HG03097 (cell line): ENCODE measurements around the gene SLCO2B1.

Experiments used
- ATAC-seq: cut with Tn5 transposase; IDR thresholded peaks from one replicate; pipeline ENCODE4 v1.9.1; 2021; ENCODE audit not compliant: unreplicated experiment, low FRiP score

The SLCO2B1 gene

DNA sequence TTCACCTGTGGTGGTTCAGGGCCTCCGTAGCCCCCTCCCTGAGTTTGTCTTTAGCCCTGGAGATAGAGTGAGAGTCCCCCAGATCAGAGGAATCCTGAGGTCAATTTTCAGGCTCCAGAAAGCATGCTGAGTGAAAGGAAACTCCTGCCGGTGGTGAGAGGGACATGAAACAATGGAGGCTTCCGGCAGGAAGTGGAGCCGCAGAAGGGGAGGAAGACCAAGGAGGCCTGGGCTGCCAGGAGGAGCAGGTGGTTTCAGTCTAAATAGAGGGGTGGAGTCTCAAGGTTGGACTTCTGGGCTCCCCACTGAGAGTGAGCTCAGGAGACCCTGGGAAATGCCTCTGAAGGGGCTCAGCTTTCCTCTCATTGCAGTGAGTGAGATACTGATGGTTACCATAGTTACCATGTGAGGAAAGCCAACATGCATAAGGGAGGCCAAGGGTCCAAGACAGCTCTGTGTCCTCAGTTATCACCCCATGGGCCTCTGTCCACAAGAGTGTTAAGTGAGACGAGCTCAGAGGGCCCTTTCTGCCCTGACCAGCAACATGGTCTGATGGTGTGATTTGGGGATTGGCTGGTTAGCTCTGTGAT, 10.7 kb downstream of the SLCO2B1 start:
- no peak for ATAC-seq

DNA sequence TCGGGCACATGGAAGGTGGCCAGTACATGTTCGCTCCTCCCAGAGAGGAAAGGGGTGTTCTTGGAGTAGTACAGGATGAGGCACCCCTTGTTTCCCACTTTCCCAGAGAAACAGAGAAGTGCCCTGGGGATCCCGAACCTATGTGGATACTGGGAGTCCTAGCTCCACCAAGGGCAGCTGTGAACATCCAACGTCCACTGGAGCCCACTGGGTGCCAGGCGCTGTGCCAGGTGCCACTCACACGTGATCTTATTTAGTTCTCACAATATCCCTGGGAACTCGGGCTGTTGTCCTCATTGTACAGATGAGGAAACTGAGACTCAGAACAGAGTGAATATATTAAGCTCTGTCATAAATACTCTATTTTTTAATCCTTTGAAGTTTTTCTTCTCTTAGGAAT, 12.0 kb downstream of the SLCO2B1 start:
- no peak for ATAC-seq

DNA sequence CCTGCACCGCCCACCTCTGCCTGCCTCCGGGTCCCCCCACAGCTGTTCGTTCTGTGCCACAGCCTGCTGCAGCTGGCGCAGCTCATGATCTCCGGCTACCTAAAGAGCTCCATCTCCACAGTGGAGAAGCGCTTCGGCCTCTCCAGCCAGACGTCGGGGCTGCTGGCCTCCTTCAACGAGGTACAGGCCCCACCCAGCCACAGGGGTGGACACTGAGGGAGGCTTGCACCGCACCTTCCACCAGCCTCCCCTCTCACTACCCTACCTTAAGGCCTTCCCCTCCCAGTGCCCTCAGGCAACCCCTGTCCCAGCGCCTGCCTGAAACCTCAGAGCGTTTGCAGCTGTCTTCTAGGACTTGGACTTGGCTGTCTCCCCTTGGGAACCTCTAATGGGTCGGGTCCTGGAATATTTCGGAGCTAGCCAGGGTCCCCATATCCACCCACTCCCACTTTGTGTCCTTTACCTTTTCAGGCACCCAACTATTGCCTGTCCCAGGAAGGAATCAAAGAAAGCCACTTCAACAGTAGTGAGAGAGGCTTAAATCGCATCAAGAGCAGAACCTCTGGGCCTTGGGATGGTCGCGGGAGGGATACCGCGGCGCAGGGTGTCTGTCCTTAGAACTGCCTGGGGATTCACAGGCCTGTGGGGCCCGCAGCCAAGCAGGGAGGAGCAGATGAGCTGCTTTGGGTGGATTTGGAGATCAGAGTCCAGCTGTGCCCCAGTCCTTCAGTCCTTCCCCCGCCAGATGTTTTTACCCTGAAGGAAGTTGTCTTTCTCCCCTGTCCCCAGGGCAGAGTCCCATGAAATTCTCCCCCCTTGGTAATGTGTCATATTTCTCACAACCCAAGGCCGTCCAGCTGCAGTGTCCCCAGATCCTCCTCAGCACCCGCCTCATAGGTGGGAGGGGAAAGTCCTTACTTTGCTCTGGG, 13.3 kb downstream of the SLCO2B1 start:
- no peak for ATAC-seq

DNA sequence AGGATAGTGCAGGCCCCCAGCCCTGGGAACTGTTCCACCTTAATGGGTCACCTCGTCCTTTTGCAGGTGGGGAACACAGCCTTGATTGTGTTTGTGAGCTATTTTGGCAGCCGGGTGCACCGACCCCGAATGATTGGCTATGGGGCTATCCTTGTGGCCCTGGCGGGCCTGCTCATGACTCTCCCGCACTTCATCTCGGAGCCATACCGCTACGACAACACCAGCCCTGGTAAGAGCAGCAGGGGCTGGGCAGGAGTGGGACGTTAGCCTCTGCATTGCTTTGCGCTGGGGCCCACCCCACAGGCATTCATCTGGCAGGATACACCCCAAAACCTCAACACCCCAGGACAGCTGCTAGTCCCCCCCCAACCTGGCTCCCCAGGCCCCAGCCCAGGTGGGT, 14.8 kb downstream of the SLCO2B1 start:
- ATAC-seq = no peak

DNA sequence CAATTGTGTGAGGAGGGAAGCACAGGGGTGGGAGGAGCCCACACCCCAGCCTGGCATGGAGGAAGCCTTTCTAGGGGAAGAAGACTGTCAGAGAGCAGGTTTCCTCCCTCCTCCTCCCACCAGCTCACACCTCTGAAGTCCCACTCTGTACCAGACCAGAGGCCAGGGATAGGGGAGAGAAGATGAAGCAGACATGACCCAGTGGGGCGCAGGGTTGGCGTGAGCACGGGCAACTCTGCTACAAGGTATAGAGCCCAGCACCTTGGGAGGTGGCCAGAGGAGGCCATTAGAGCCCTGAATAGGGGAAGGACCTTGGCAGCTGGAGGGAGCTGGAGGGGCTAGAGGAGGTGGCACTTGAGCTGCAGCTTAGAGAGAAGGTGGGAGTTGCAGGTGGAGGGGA, 15.9 kb downstream of the SLCO2B1 start:
- ATAC-seq = no peak

DNA sequence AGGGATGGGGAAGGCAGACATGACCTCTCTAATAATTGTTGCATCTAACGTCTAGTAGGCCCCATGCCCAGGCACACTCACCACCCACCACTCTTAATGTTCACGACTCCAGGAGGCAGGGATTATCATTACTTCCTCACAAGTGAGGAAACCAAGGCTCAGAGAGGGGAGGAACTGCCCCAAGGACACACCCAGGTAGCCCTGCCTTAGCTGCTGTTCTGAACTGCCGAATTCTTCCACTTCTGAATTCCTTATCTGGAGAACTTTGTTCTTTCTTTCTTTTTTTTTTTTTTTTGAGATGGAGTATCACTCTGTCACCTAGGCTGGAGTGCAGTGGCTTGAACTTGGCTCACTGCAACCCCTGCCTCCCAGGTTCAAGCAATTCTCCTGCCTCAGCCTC, 16.7 kb downstream of the SLCO2B1 start:
- ATAC-seq = no peak

DNA sequence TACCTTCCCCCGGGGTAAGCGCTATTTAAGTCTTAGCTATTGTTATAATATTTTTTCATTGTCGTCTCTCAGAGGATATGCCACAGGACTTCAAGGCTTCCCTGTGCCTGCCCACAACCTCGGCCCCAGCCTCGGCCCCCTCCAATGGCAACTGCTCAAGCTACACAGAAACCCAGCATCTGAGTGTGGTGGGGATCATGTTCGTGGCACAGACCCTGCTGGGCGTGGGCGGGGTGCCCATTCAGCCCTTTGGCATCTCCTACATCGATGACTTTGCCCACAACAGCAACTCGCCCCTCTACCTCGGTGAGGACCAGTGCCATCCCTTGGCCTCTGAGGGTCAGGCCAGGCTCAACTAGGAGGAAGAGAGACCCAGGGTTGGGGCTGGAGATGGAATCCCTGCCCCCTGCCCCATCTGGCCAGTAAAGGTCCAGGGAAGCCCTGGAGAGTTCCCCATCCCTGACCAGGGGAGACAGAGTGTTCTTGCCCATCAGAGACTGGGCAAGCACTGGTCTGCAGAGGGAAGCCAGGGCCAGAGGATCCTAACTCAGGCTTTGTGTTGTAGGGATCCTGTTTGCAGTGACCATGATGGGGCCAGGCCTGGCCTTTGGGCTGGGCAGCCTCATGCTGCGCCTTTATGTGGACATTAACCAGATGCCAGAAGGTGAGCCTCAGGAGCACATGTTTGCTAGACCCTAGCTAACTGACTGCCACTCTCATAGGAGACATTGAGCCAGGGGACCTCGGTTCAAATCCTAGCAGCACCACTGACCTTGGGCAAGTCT, 18.4 kb downstream of the SLCO2B1 start:
- ATAC-seq = no peak

DNA sequence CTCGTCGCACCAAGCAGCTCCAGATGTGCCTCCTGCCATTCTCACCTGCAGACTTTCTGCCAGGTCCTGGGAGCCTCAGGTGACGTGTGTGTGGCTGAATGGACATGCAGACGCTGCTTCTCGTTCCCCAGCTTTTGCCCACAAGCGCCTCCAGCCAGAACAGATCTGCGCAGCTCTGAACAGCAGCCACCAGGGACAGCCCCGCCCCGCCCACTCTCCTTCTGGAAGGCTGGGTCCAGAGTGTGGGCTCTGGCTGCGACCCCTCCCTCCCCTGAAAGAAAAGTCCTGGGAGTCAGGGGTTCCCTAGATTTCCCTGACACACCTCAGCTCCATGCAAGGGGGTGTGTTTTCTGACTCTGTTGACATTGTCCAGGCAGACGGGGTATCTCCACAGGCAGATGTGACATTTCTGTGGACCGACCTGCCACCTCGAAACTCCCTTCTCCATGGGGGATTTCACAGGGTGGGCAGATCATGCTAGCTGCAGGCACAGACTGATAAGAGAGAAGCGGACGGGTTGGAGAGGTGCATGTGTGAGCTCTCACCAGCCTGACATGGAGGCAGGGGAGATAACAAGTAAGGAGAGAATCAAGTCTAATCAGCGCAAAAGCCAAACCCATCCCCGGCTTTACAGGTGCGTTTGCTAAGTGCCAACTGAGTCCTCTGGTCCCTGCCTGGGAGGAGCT, 19.8 kb downstream of the SLCO2B1 start:
- ATAC-seq = no peak

DNA sequence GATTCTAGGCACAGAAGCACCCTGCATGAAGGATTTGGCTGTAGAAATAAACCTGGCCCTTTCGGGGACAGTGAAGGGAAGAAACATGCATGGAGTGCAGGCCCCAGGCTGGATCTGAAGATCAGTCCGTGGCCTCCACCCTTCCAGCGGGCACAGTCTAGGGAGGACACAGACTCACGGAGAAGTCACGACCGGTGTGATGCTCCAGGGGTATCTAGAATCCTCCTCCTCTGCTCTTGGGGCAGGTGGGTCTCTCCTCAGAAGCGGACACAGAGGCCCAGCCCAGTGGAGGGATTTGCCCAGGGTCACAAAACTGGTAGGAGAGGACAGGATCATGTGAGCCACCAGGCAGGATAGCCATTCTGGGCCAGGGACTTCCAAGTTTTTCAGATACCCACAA, 22.4 kb downstream of the SLCO2B1 start:
- no peak for ATAC-seq

DNA sequence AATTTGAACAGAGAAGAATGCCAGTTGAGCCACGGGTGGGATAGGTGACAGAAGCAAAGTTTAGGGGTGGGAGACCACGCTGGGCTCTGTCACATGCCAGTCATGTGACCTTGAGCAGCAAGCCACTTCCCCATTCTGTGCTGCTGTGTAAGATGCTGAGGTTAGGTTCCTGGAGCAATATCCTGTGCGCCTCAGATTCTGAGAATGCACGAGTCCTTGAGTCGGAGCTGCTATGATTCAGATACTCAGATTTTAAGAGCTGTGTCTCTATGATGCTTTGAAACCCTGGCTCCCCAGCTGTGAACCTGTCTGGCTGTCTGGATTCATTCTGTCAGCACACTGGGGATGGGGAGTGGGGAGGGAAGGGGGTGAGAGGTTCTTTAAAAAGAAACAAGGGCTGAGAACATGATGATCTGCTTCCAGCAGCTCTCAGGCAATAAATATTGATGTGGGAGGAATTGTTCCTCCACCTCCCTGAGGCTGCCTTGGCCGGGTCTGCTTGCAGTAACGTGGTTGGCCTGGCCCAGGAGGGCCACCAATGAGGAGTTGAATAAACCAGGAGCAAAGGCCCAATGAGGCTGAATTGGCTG, 24.0 kb downstream of the SLCO2B1 start:
- ATAC-seq = no peak

DNA sequence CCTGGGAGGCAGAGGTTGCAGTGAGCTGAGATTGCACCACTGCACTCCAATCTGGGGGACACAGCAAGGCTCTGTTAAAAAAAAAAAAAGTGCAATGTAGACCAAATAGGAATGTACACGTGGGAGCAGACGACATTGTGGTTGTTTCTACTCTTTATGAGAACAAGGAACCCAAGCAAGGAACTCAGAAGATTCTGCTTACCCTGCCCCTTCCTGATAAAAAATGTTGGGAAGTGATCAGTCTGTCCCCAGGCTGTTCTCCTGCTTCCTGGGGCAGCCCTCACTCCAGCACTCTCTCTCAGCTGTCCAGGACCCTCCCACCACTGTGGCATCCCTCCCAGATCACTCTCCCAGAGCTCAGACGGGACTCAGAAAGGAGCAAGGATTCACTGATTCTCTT, 31.8 kb downstream of the SLCO2B1 start:
- ATAC-seq = no peak

DNA sequence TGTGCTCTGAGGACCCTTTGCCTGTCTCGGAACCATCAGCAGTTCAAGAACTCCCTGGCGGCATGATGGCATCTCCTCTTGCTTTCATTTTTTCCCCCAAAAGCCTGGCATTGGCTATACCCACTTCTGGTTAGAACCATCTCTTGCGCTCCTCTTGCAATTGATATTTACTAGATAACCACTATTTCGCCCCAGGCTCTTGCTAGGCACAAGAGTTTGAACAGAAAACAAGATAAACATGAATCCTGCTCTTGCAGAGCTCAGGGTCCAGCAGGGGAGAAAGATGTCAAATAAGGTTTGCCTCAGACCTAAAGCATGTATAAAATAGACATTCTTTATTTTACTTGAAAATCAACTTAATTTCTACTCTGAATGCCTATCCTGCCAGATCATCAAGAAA, 33.1 kb downstream of the SLCO2B1 start:
- no peak for ATAC-seq

DNA sequence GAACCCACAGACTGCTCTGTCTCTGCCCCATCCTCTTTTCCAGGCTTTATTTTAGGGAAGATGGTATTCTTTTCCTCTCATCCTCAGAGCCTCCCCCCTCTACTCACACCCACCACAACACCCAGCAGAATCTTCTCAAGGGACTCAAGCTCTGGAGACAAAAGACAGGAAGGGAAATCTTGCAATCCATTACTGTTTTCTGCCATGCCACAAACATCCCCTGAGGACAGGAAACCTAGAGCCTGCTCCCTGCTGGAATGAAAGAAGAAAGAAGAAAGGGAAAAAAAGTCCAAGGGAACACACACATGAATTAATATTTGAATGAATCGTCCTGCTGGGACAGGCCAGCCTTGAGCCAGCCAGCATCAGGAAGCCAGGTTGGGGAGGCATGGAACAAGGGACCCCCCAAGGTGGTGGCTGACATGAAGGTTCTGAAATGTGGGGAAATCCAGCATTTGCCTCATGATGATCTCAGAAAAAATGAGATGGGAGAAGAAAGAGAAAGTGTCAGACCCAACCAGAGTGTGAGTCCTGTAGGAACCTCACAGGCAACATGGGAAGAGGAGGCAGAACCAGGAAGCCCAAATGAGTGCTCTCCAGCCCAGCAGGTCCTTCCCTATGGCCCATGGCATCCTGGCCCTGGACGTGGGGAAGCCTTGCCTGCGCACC, 34.0 kb downstream of the SLCO2B1 start:
- ATAC-seq = no peak

DNA sequence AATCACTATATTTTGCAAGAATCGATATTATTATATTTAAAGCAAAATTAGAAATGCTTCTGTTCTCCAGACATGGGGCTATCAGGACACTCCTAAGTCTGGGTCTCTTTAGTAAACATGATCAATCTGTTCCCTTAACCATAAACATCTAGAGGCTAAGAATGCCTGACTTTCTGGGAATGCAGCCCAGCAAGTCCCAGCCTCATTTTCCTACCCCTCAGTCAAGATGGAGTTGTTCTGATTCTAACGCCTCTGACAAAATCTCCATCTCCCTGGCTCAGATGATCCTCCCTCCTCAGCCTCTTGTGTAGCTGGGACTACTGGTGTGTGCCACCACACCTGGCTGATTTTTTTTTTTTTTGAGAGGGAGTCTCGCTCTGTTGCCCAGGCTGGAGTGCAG, 35.0 kb downstream of the SLCO2B1 start:
- ATAC-seq = no peak

DNA sequence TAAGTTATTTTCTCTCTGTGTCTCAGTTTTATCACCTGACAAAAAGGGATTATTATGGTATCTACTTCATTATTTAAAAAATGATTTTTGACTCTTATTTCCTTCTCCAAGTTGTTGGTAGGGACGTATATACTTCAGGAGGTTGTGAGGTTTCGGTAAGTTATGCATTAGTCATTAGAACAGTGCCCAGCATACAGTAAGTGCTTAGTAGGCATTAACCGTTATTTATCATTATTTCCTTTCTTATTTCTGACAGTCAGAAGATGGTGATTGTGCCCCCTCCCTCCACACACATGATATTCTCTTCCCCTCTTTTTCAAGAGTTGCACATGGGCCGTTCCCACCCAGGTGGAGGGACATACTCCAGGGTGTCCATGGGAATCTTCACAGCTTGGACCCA, 36.1 kb downstream of the SLCO2B1 start:
- ATAC-seq = no peak

DNA sequence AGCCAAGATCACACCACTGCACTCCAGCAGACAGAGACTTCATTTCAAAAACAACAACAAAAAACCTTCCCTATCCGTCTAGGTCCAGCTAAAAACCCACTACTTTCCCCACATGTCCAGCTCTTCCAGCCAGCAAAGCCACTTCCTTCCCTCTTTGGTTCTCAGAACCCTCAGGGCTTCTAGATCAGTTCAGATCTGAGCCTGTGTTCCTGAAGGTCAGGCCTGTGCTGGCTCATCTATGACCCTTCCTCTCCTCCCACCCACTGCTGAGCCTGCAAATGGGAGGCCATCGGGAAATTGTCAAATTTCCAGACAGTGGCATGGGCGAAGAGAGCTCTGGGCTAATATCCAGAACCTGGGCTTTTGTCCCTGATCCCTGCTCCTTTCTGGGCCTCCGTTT, 37.8 kb downstream of the SLCO2B1 start:
- no peak for ATAC-seq

DNA sequence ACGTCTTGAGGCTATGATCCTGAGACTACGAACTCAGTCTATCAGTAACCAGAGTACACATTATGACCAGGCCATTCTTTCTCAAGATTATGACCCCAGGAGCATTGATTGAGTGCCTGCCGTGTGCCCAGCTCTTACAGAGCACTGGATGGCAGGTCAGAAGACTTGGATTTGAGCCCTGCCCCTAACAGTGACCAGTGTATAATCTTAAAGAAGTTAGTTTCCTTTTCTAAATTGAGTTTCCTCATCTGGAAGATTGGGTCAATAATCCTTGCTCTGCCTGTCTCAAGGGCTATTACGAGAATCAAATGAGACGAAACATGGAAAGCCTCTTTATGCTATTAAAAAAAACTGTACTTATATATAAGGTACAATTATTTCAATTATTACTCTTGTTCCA, 38.2 kb downstream of the SLCO2B1 start:
- no peak for ATAC-seq

DNA sequence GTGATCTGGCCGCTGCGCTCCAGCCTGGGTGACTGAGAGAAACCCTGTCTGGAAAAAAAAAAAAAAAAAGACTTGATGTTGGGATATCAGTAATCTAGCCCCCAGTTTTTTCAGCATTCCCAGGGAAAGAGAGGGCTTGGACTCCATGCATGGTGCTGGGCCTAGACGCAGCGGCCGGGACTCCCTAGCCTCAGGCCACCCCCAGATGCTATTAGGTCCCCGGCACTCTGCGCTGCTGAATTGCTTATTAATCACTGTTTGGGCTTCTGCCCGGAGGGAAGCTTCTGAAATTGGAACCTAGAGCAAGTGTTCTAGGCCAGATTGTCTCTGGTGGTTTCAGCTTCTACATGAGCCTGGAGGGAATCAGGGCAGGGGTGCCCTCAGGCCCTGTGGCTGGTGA, 39.0 kb downstream of the SLCO2B1 start:
- ATAC-seq = no peak

DNA sequence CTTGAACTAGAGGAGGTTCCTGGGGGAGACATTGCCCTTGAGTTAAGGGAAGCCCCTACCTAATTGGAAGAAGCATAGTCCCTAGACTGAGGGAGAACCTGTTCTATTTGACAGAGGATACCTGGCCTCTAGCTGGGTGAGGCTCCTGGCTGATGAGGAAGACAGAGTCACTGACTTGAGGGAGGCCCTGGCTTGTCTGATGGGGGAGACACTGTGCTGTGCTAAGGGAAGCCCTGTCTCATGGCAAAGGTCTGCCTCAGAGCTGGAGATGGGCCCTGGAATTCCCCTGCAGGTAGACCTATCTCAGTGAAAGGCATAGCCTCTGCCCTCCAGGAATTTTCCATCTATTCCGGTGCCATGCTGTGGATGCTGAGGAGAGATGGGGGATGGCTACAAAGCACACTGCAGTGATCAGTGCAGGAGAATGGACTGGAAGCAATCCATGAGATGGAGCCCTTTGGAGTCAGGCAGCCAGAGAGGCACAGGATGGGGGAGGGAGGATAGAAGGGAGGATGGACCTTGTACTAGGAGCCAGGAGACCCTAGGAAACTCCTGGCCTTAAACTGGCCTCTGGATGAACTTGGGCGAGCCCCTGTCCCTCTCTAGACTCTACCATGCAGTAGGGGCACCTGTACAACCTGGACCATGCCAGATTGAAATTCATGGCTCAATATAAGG, 39.9 kb downstream of the SLCO2B1 start:
- no peak for ATAC-seq

DNA sequence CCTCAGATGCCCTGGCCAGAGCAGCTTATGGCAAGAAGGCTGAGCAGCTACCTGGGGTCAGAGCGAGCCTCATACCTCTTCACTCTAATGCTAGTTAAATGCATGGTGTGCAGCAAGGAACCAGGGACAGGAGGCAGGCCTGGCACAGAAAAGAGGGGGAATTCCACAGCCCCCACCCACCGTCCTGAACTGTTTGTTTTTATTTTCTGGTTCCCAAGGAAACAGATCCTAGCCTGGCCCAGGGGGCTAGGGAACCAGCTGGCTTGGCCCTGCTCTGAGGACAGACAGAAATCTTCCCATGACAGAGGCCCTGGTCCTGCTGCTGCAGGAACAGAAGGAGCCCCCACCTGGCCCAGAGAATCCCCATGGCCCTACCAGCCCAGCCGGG, 40.4 kb downstream of the SLCO2B1 start:
- no peak for ATAC-seq
